ENCODE results near the gene APCDD1L.

GRCh38 chr20:58416057-58416456 lies 99.1 kb downstream of the APCDD1L start:
- no peak for TF ChIP-seq EZH2 (IDR thresholded peaks at IDR 0.05; ENCODE audit: insufficient read depth, poor library complexity, severe bottlenecking)
- no peak for TF ChIP-seq EZH2phosphoT487 (IDR thresholded peaks at IDR 0.05; ENCODE audit: insufficient read depth, low read depth)
